Ovary (tissue), 9 donors: ENCODE results near the gene LGALS3BP. TPM values are rescaled to one million over a fixed set of nuclear protein-coding genes. Genes with fewer than 3 reads are reported as not detected.
A peak's percentile ranks its signal among the peaks of the same experiment; 100 is the strongest.

ENCODE experiments used
- DNase-seq, 5 donors: peaks; one replicate each; pipeline ENCODE4 v3.0.0-alpha.2; 2019 to 2020
- H3K27ac ChIP-seq, 2 donors: fragments of 200-600 bp; one replicate each; pipeline versions ENCODE4 v1.5.1 to v1.8.0; 2019 to 2022
- H3K27me3 ChIP-seq: fragments of 200-600 bp; one replicate; pipeline ENCODE4 v1.8.0; 2022
- H3K36me3 ChIP-seq: fragments of 200-600 bp; sonication (generic); one replicate; pipeline ENCODE4 v1.5.1; 2019
- H3K4me1 ChIP-seq: one replicate; pipeline ENCODE4 v1.8.1; 2013; ENCODE audit warnings: mild to moderate bottlenecking, moderate library complexity; ENCODE audit not compliant: insufficient read depth
- H3K4me3 ChIP-seq: fragments of 200-600 bp; sonication (generic); one replicate; pipeline ENCODE4 v1.5.1; 2017
- H3K9me3 ChIP-seq, 2 donors: fragments of 200-600 bp in 1 of 2; sonication (generic) in 1 of 2; one replicate each; pipeline versions ENCODE4 v1.5.1 to v1.8.1; 2013 to 2019; ENCODE audit warnings: mild to moderate bottlenecking in 1 of 2, moderate library complexity in 1 of 2
- CTCF ChIP-seq, 3 donors: fragments of 450-650 bp in 2 of 3; fragments of 200-600 bp in 1 of 3; IDR thresholded peaks; one replicate each; pipeline versions ENCODE4 v1.5.1 to v1.8.0; 2016 to 2022; ENCODE audit warnings: antibody characterized with exemption in 3 of 3, mild to moderate bottlenecking in 1 of 3
- EP300 ChIP-seq: sonication (generic); formaldehyde crosslinking; IDR thresholded peaks from one replicate; pipeline ENCODE4 v1.6.1; 2017; ENCODE audit warnings: antibody characterized with exemption
- POLR2A ChIP-seq: fragments of 450-650 bp; IDR thresholded peaks from one replicate; pipeline ENCODE4 v1.6.1; 2017; ENCODE audit warnings: antibody characterized with exemption, mild to moderate bottlenecking, moderate library complexity
- WGBS, 3 donors: extraction: QIAGEN DNeasy Blood & Tissue Kit in 1 of 3; methylation state at CpG; one replicate each; pipeline versions ENCODE4 v1.1.5 to v1.1.7; 2013 to 2017; 5-methylcytosine and 5-hydroxymethylcytosine counted together
- intact Hi-C, 4 donors: fragments of 100-400 bp; cut with DNase I; formaldehyde crosslinking; loops; one replicate each; pipeline versions ENCODE4 v1.11.0 to v1.15.1; 2022 to 2023
- polyA plus RNA-seq, 2 donors: library from polyadenylated mRNA; stranded (reverse); fragments of 200-250 nt in 1 of 2; fragments of 350-450 nt in 1 of 2; fragmentation: Illumina TruSeq in 1 of 2; extraction: RNeasy Lipid Tissue Mini Kit (QIAGEN cat#74804) in 1 of 2; gene quantifications; one replicate each; pipeline ENCODE4 v1.2.3, GENCODE V29; 2013 to 2014
- total RNA-seq, 7 donors: library from RNA; depleted of rRNA in 2 of 7; stranded (reverse); fragments of >200 nt in 2 of 7; fragmentation: NEBNext Ultra II Directional in 3 of 7; extraction: Animal tissue kit (Norgen Biotek cat#: 25700) in 3 of 7; gene quantifications; one replicate each; pipeline versions ENCODE4 v1.1.0 to v1.2.4, GENCODE V29; 2016 to 2023
- donor health status: DM: no; HTN: no; CAD: no; lungs with moderate emphysema.
- donor health status: DM: no; HTN: no; CAD: no.
- donor health status: Bipolar disorder and iron deficiency.
- donor health status: DM: yes; HTN: yes; CAD: no.
- donor health status: DM: no; HTN: no; CAD: no.
- donor health status: DM: yes; HTN: yes; CAD: no.

LGALS3BP gene
- total and polyA plus RNA-seq, 9 donors = 191 to 584 (median 250) TPM

DNA sequence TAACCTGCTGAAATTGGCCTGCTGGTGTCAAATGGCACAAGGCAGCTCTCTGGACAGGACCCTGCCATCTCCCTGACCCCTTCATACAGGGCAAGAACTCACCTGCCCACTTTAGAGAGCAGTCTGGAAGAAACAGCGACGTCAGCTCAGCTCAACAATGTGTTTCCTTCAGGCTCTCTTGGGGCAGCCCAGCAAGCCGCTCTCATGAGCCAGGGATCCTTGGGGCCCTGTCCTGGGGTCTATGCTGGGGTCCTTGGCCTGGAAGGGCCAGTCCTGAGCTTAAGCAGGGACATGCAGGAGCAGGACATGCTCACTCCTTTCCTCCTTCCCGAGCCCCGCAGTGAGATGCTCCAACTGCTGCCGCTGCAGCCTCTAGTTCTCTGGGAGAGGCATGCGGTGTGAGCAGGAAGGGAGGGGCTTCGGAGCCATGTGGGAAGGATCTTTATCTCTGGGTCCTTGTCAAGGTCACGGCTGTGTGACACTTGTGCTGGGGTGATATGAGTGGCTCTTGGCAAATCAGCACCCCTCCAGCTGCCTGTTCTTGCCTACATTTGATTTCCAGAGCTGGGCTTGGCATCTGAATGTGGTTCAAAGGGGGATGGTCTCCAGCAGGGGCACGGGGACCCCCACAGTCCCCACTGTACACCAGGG is 47.7 kb upstream of the LGALS3BP start:
- H3K27ac ChIP-seq = peak overlapping the region; percentile 37 to 69
- intact Hi-C loops = loop anchor here in 1 of 4 donors (10.0 kb wide), 1 partner anchor 367 kb away; no protein-coding TSS in a partner anchor
- H3K4me3 ChIP-seq = no peak overlapping the region

GRCh38 chr17:79026376-79027273 is 46.9 kb upstream of the LGALS3BP start:
- no peaks in the 10 kb centered on the region for H3K9me3 ChIP-seq
- H3K4me1 ChIP-seq = peaks cover 32% of the 10 kb centered on the region
- no peak overlapping the region for H3K4me3 ChIP-seq
- no peak for TF ChIP-seq POLR2A
- peak; percentile 42 for TF ChIP-seq EP300
- WGBS, 3 donors = 28 to 48% (median 35%) methylated on average over 16 of the region's 16 CpGs
- peak; percentile 47 to 77 (median 70) for DNase-seq
- peak overlapping the region; percentile 37 to 69 for H3K27ac ChIP-seq
- intact Hi-C loops = loop anchor here in 1 of 4 donors (10.0 kb wide), 1 partner anchor 368 kb away; no protein-coding TSS in a partner anchor
- H3K27me3 ChIP-seq = no peaks in the 10 kb centered on the region
- H3K36me3 ChIP-seq = no peaks in the 10 kb centered on the region

More for the DNA sequence above, 47.7 kb upstream of the LGALS3BP start:
- WGBS, 3 donors = 10 to 31% (median 21%) methylated on average over 5 to 10 of the region's 10 CpGs
- TF ChIP-seq POLR2A (no peak), CTCF (IDR thresholded peaks at IDR 0.05) (no peak), EP300 (no peak)
- Histone ChIP-seq H3K9me3 (no peaks in the 10 kb centered on the region), H3K36me3 (no peaks in the 10 kb centered on the region), H3K27me3 (no peaks in the 10 kb centered on the region), H3K4me1 (peaks cover 32% of the 10 kb centered on the region)
- peak in 3 of 5 donors; percentile 35 to 57 (median 36) for DNase-seq

DNA sequence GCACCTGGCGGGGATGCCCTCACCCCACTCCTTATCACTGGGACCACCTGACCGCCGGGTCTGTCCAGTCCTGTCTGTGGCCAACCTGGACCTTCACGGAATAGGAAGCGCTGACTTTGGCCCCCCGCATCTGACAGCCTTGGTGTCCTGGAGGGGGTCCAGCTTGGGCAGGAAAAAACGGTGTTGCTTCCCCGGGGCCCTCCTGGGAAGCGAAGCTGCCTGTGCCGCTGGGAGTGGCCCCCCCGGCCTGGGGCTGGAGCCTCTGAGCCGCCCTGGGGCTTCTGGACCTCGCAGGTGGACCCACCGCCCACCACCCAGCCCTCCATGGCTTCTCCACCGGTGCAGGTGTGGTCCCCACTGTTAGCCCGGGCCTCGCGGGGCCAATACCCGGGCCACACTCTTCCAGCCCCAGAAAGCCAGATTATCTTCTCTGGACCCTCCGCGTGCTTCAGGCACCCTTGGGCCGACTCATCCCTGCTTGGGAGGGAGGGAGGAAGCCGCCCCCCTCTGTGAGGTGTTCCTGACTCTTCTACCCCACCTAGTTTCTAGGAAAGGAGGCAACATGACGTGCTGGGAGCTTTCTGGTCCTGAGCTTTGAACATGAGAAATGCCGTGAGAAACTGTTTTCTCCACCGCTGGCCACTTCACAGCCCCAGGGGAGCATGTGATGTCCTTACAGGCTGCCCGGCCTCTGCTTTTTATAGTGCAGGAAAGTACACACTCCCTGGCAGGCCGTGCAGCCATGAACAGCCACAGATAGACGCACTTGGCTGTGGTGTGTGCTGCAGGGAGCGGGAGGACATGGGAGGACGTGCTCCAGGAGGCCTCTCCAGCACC is 45.4 kb upstream of the LGALS3BP start:
- peaks cover 34% of the 10 kb centered on the region for H3K4me1 ChIP-seq
- no peaks in the 10 kb centered on the region for H3K36me3 ChIP-seq
- no peaks in the 10 kb centered on the region for H3K27me3 ChIP-seq
- no peaks in the 10 kb centered on the region for H3K9me3 ChIP-seq
- DNase-seq = peak in 3 of 5 donors; percentile 46 to 60 (median 53)
- H3K4me3 ChIP-seq = peak overlapping the region; percentile 67
- no peak overlapping the region for H3K27ac ChIP-seq
- TF ChIP-seq POLR2A = no peak
- no peak for TF ChIP-seq CTCF (IDR thresholded peaks at IDR 0.05)
- no peak for TF ChIP-seq EP300
- 17 to 27% (median 20%) methylated on average over 31 of the region's 31 CpGs for WGBS, 3 donors
- intact Hi-C loops = loop anchor here in 1 of 4 donors (10.0 kb wide), 1 partner anchor 370 kb away; no protein-coding TSS in a partner anchor

DNA sequence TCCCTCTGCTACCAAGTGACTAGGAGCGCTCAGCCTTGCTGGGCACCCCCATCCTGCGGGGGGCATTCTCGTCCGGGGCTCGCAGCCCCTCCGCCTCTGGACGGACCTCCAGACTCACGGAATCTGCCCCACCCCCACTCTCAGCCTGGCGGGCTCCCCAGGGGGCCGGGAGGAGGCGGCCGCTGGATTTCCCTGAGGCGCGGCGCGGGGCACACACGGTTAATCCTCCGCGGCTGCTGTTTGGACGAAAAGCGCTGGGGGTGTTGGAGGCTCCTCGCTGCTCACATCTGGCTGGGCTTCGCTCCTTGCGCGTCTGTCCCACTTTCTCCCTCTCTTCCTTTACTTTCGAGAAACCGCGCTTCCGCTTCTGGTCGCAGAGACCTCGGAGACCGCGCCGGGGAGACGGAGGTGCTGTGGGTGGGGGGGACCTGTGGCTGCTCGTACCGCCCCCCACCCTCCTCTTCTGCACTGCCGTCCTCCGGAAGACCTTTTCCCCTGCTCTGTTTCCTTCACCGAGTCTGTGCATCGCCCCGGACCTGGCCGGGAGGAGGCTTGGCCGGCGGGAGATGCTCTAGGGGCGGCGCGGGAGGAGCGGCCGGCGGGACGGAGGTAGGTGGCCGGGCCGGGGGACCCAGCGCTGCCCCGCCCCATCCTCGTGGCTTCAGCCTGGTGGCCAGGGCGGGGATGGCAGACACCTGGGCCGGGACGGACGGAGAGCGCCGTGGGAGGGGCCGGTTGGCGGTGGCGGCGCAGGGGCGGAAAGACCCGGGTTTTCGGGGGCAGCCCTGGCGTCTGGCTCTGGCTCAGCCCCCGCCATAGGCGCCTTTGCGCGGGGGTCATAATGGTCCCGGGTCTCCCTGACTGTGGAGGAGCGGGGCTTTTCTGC is 44.4 kb upstream of the LGALS3BP start, which contains the start of gene C1QTNF1:
Gene C1QTNF1, plus strand, starts transcription at position 284 of the 886 bp plus-strand sequence. CDS start 19,800 bp downstream, outside the sequence.
- TF ChIP-seq EP300 (no peak), CTCF (IDR thresholded peaks at IDR 0.05) (peak in 2 of 3 donors; percentile 49 to 56), POLR2A (peak; percentile 28)
- peak within 1 kb of the TSS; percentile 63 to 87 for H3K27ac ChIP-seq
- peaks cover 34% of the 10 kb centered on the region for H3K4me1 ChIP-seq
- intact Hi-C loops = loop anchor here in 1 of 4 donors (10.0 kb wide), 1 partner anchor 371 kb away; no protein-coding TSS in a partner anchor
- H3K9me3 ChIP-seq = no peaks in the 10 kb centered on the region
- H3K27me3 ChIP-seq = no peaks in the 10 kb centered on the region
- H3K36me3 ChIP-seq = no peaks in the 10 kb centered on the region
- 1 to 3% (median 2%) methylated on average over 71 to 77 of the region's 77 CpGs for WGBS, 3 donors
- DNase-seq = peak; percentile 68 to 80 (median 72)
- peak within 1 kb of the TSS; percentile 67 for H3K4me3 ChIP-seq
